ENCODE results near the gene TGFBR3L. TPM values are rescaled to one million over a fixed set of nuclear protein-coding genes. Genes with fewer than 3 reads are reported as not detected.
A peak's percentile ranks its signal among the peaks of the same experiment; 100 is the strongest.

TGFBR3L gene
- total RNA-seq, 1 experiment from 2014 or later, result 4.1 TPM

DNA sequence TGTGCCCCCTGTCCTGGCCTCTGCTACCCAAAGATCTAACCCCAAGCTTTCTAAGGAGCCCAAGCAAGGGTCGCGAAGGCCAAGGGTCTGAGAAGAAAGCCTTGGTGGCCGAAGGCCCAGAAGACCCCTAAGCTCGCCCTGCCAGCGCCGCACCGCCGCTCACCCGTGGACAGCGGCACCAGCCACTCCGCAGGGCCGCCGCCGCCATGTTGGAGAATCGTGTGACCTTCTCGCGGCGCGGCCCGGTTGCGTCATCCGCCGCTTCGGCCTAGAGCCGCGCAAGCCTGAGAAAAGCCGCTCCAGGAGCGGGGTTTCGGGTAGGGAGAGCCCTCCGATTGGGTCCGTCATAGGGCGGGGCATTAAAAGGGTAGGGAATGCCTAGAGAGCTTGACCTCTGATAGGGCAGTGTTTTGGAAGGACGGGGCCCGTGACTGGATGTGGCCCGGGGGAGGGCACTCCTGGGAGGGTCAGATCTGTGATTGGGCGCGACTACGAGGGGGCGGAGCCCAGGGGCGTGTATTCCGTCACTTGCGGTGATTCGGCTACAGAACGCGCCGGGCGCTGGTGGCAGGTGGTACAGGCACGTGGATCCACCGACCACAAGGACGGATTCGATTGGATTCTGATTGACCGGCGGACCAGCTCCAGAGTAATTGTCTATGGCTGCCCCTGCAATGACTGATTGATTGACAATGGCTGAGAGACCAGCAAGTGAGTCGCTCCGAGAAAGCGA lies 29.0 kb downstream of the TGFBR3L start, which contains the start of gene TIMM44 (continued):
- TF ChIP-seq, protein P1, sequence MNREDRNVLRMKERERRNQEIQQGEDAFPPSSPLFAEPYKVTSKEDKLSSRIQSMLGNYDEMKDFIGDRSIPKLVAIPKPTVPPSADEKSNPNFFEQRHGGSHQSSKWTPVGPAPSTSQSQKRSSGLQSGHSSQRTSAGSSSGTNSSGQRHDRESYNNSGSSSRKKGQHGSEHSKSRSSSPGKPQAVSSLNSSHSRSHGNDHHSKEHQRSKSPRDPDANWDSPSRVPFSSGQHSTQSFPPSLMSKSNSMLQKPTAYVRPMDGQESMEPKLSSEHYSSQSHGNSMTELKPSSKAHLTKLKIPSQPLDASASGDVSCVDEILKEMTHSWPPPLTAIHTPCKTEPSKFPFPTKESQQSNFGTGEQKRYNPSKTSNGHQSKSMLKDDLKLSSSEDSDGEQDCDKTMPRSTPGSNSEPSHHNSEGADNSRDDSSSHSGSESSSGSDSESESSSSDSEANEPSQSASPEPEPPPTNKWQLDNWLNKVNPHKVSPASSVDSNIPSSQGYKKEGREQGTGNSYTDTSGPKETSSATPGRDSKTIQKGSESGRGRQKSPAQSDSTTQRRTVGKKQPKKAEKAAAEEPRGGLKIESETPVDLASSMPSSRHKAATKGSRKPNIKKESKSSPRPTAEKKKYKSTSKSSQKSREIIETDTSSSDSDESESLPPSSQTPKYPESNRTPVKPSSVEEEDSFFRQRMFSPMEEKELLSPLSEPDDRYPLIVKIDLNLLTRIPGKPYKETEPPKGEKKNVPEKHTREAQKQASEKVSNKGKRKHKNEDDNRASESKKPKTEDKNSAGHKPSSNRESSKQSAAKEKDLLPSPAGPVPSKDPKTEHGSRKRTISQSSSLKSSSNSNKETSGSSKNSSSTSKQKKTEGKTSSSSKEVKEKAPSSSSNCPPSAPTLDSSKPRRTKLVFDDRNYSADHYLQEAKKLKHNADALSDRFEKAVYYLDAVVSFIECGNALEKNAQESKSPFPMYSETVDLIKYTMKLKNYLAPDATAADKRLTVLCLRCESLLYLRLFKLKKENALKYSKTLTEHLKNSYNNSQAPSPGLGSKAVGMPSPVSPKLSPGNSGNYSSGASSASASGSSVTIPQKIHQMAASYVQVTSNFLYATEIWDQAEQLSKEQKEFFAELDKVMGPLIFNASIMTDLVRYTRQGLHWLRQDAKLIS (CRISPR knock-in tag; IDR thresholded peaks at IDR 0.05; ENCODE audit: borderline replicate concordance), result no peak
- TF ChIP-seq CREB1 (CRISPR knock-in tag; IDR thresholded peaks at IDR 0.05) (peak; percentile 67; the same call in 1 of the 2 replicates), ZNF232 (CRISPR knock-in tag; IDR thresholded peaks at IDR 0.05) (peak; percentile 33; the same call in 1 of the 2 replicates), SMAD4 (CRISPR knock-in tag; IDR thresholded peaks at IDR 0.05) (0 out of 2 replicates have a peak, but pooled peaks have one; percentile 19), TEAD4 (CRISPR knock-in tag; IDR thresholded peaks at IDR 0.05) (peak; percentile 37; the same call in 1 of the 2 replicates), CREM (CRISPR knock-in tag; IDR thresholded peaks at IDR 0.05) (peak; percentile 94), NR2C2 (CRISPR knock-in tag; IDR thresholded peaks at IDR 0.05) (no peak), ZBTB21 (CRISPR knock-in tag; IDR thresholded peaks at IDR 0.05; ENCODE audit: borderline replicate concordance) (peak; percentile 36; the same call in 1 of the 2 replicates), NR1H2 (CRISPR knock-in tag; IDR thresholded peaks at IDR 0.05) (no peak), ESRRA (CRISPR knock-in tag; IDR thresholded peaks at IDR 0.05; ENCODE audit: borderline replicate concordance) (peak; percentile 69; the same call in 1 of the 2 replicates), NFYB (CRISPR knock-in tag; conservative IDR thresholded peaks at IDR 0.05; ENCODE audit: low read depth) (peak; percentile 79)
- TF ChIP-seq, protein P2, sequence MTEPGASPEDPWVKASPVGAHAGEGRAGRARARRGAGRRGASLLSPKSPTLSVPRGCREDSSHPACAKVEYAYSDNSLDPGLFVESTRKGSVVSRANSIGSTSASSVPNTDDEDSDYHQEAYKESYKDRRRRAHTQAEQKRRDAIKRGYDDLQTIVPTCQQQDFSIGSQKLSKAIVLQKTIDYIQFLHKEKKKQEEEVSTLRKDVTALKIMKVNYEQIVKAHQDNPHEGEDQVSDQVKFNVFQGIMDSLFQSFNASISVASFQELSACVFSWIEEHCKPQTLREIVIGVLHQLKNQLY (CRISPR knock-in tag; IDR thresholded peaks at IDR 0.05), result no peak
- TF ChIP-seq, protein P3, sequence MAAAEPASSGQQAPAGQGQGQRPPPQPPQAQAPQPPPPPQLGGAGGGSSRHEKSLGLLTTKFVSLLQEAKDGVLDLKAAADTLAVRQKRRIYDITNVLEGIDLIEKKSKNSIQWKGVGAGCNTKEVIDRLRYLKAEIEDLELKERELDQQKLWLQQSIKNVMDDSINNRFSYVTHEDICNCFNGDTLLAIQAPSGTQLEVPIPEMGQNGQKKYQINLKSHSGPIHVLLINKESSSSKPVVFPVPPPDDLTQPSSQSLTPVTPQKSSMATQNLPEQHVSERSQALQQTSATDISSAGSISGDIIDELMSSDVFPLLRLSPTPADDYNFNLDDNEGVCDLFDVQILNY (CRISPR knock-in tag; IDR thresholded peaks at IDR 0.05), result peak; percentile 74
- TF ChIP-seq, protein P4, sequence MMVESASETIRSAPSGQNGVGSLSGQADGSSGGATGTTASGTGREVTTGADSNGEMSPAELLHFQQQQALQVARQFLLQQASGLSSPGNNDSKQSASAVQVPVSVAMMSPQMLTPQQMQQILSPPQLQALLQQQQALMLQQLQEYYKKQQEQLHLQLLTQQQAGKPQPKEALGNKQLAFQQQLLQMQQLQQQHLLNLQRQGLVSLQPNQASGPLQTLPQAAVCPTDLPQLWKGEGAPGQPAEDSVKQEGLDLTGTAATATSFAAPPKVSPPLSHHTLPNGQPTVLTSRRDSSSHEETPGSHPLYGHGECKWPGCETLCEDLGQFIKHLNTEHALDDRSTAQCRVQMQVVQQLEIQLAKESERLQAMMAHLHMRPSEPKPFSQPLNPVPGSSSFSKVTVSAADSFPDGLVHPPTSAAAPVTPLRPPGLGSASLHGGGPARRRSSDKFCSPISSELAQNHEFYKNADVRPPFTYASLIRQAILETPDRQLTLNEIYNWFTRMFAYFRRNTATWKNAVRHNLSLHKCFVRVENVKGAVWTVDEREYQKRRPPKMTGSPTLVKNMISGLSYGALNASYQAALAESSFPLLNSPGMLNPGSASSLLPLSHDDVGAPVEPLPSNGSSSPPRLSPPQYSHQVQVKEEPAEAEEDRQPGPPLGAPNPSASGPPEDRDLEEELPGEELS (CRISPR knock-in tag; IDR thresholded peaks at IDR 0.05), result peak; percentile 22; the same call in 1 of the 2 replicates
- TF ChIP-seq, protein P5, sequence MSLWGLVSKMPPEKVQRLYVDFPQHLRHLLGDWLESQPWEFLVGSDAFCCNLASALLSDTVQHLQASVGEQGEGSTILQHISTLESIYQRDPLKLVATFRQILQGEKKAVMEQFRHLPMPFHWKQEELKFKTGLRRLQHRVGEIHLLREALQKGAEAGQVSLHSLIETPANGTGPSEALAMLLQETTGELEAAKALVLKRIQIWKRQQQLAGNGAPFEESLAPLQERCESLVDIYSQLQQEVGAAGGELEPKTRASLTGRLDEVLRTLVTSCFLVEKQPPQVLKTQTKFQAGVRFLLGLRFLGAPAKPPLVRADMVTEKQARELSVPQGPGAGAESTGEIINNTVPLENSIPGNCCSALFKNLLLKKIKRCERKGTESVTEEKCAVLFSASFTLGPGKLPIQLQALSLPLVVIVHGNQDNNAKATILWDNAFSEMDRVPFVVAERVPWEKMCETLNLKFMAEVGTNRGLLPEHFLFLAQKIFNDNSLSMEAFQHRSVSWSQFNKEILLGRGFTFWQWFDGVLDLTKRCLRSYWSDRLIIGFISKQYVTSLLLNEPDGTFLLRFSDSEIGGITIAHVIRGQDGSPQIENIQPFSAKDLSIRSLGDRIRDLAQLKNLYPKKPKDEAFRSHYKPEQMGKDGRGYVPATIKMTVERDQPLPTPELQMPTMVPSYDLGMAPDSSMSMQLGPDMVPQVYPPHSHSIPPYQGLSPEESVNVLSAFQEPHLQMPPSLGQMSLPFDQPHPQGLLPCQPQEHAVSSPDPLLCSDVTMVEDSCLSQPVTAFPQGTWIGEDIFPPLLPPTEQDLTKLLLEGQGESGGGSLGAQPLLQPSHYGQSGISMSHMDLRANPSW (CRISPR knock-in tag; conservative IDR thresholded peaks at IDR 0.05; ENCODE audit: low read depth), result no peak
